GM23248 (cell line): ENCODE data around the gene OGFOD1.

Experiments used
- EZH2 ChIP-seq: fragments of 200-600 bp; sonication (generic); IDR thresholded peaks from 2 replicates; pipeline ENCODE4 v1.6.1; 2018; ENCODE audit warnings: antibody characterized with exemption, mild to moderate bottlenecking; ENCODE audit not compliant: insufficient read depth, poor library complexity, severe bottlenecking
- EZH2phosphoT487 ChIP-seq: fragments of 200-600 bp; sonication (generic); IDR thresholded peaks from 2 replicates; pipeline ENCODE4 v1.6.1; 2018; ENCODE audit warnings: antibody characterized with exemption, moderate library complexity, mild to moderate bottlenecking, low read depth; ENCODE audit not compliant: insufficient read depth

DNA sequence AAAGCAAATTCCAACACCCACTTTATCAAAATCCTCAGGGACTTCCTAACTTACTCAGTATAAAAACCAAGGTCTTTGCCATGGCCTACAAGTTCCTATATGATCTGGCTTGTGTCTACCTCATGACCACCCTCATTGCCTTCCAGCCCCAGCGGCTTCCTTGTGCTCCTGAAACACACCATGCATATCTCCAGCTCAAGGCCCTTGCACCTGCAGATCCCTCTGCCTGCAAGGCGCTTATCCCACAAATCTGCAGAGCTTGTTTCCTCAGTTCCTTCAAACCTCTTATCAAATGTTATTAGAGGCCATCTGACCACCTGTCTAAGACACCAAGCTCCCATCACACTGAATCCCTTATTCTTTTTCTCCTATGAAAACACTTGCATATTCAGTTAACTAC, 65.9 kb downstream of the OGFOD1 start:
- no peak for TF ChIP-seq EZH2
- TF ChIP-seq EZH2phosphoT487 = no peak
